IMR-90 (cell line): ENCODE measurements around the gene SLC37A3. TPM values are rescaled to one million over a fixed set of nuclear protein-coding genes. Genes with fewer than 3 reads are reported as not detected.

Experiments
- ATAC-seq: fragments of 200-7000 bp; cut with Tn5 transposase; 2 replicates; pipeline ENCODE4 v1.9.1; 2020; ENCODE audit warnings: low read depth, mild to moderate bottlenecking, moderate library complexity
- BruUV-seq: library from RNA; stranded (reverse); fragments of 400-500 nt; replicated peaks from 2 replicates; lab custom pipeline; 2021; lab: Mats Ljungman, UMichigan
- CTCF ChIA-PET: fragments of 300-600 bp; formaldehyde crosslinking; extraction: SDS; loops from one replicate; lab custom pipeline; 2021; ENCODE audit warnings: antibody characterized with exemption; lab: Yijun Ruan, JAX
- POLR2A ChIA-PET: fragments of 300-600 bp; sonication (Branson Sonifier 250); formaldehyde crosslinking; loops from one replicate; lab custom pipeline; 2022; ENCODE audit warnings: antibody characterized with exemption; ENCODE audit not compliant: unreplicated experiment; lab: Charles Lee
- DNase-seq: peaks from one replicate; pipeline ENCODE4 v3.0.0; 2013
- H2AFZ ChIP-seq: replicated peaks from 2 replicates; pipeline ENCODE3; 2013; ENCODE audit warnings: low read length, mild to moderate bottlenecking; ENCODE audit not compliant: poor library complexity
- H2AK5ac ChIP-seq: 2 replicates; pipeline ENCODE4 v1.6.1; 2013; ENCODE audit warnings: low read depth, low read length, inconsistent platforms
- H2AK9ac ChIP-seq: replicated peaks from 2 replicates; pipeline ENCODE3; 2013; ENCODE audit warnings: mild to moderate bottlenecking, low read depth, low read length, moderate library complexity; ENCODE audit not compliant: poor library complexity
- H2BK120ac ChIP-seq: 2 replicates; pipeline ENCODE4 v1.6.1; 2013; ENCODE audit warnings: low read depth, low read length, inconsistent platforms
- H2BK15ac ChIP-seq: 3 replicates; pipeline ENCODE4 v1.6.1; 2013; ENCODE audit warnings: low read depth, low read length, inconsistent platforms
- H2BK20ac ChIP-seq: 2 replicates; pipeline ENCODE4 v1.6.1; 2013; ENCODE audit warnings: low read depth, mild to moderate bottlenecking, inconsistent platforms, low read length, moderate library complexity
- H2BK5ac ChIP-seq: 2 replicates; pipeline ENCODE4 v1.6.1; 2013; ENCODE audit warnings: mild to moderate bottlenecking, low read depth, low read length, inconsistent platforms; ENCODE audit not compliant: poor library complexity, severe bottlenecking
- H3K14ac ChIP-seq: replicated peaks from 2 replicates; pipeline ENCODE4 v1.6.1; 2013; ENCODE audit warnings: low read depth, low read length, inconsistent platforms
- H3K18ac ChIP-seq: 2 replicates; pipeline ENCODE4 v1.6.1; 2013; ENCODE audit warnings: low read depth, low read length, control low read depth
- H3K23ac ChIP-seq: 2 replicates; pipeline ENCODE4 v1.6.1; 2013; ENCODE audit warnings: low read depth, low read length, inconsistent platforms
- H3K27ac ChIP-seq: 2 replicates; pipeline ENCODE4 v1.5.1; 2013; ENCODE audit warnings: mild to moderate bottlenecking, control low read depth, low read length; ENCODE audit not compliant: insufficient read depth
- H3K27me3 ChIP-seq: 2 replicates; pipeline ENCODE4 v1.6.1; 2013; ENCODE audit warnings: low read length; ENCODE audit not compliant: control insufficient read depth, insufficient read depth
- H3K36me3 ChIP-seq: 2 replicates; pipeline ENCODE4 v1.6.1; 2013; ENCODE audit warnings: low read length, mixed read lengths; ENCODE audit not compliant: control insufficient read depth, insufficient read depth
- H3K4ac ChIP-seq: 2 replicates; pipeline ENCODE4 v1.6.1; 2013; ENCODE audit warnings: low read depth, low read length, inconsistent platforms
- H3K4me1 ChIP-seq: 2 replicates; pipeline ENCODE4 v1.6.1; 2013; ENCODE audit warnings: low read length, mixed read lengths; ENCODE audit not compliant: control insufficient read depth, insufficient read depth
- H3K4me2 ChIP-seq: 2 replicates; pipeline ENCODE4 v1.6.1; 2013; ENCODE audit warnings: low read depth, mild to moderate bottlenecking, control low read depth, low read length, moderate library complexity
- H3K4me3 ChIP-seq: 2 replicates; pipeline ENCODE4 v1.5.1; 2013; ENCODE audit warnings: low read depth, mild to moderate bottlenecking, control low read depth, low read length, moderate library complexity; ENCODE audit not compliant: insufficient read depth
- H3K56ac ChIP-seq: 2 replicates; pipeline ENCODE4 v1.6.1; 2013; ENCODE audit warnings: low read length, inconsistent platforms; ENCODE audit not compliant: insufficient read depth; ENCODE audit errors: extremely low read depth
- H3K79me1 ChIP-seq, 2 experiments: 2 replicates each; pipeline ENCODE4 v1.6.1; 2013; ENCODE audit warnings: low read length in 2 of 2, inconsistent platforms in 1 of 2, low read depth in 1 of 2
- H3K9ac ChIP-seq: 2 replicates; pipeline ENCODE4 v1.6.1; 2013; ENCODE audit warnings: low read depth, low read length, control low read depth
- H3K9me1 ChIP-seq: 2 replicates; pipeline ENCODE4 v1.6.1; 2013; ENCODE audit warnings: low read length, inconsistent platforms; ENCODE audit not compliant: insufficient read depth
- H3K9me3 ChIP-seq: 2 replicates; pipeline ENCODE4 v1.6.1; 2013; ENCODE audit warnings: low read length; ENCODE audit not compliant: control insufficient read depth, insufficient read depth
- H4K20me1 ChIP-seq: 2 replicates; pipeline ENCODE4 v1.6.1; 2013; ENCODE audit warnings: low read length, inconsistent platforms; ENCODE audit not compliant: insufficient read depth
- H4K5ac ChIP-seq: 2 replicates; pipeline ENCODE4 v1.6.1; 2013; ENCODE audit warnings: mild to moderate bottlenecking, low read depth, low read length, control low read depth
- H4K8ac ChIP-seq, 2 experiments: 2 replicates each; pipeline ENCODE4 v1.6.1; 2013; ENCODE audit warnings: low read depth in 2 of 2, low read length in 2 of 2, control low read depth in 1 of 2, inconsistent platforms in 1 of 2
- H4K91ac ChIP-seq: 2 replicates; pipeline ENCODE4 v1.6.1; 2013; ENCODE audit warnings: low read depth, low read length, inconsistent platforms; ENCODE audit not compliant: insufficient read depth
- CEBPB ChIP-seq: IDR thresholded peaks from 2 replicates; pipeline ENCODE4 v1.6.1; 2012; ENCODE audit warnings: low read depth, low read length, improper control_type of control experiment
- CHD1 ChIP-seq: IDR thresholded peaks from 2 replicates; pipeline ENCODE4 v1.6.1; 2012; ENCODE audit warnings: low read depth, low read length, improper control_type of control experiment
- CTCF ChIP-seq: conservative IDR thresholded peaks from 2 replicates; pipeline ENCODE4 v1.5.1; 2012; ENCODE audit warnings: mild to moderate bottlenecking, low read depth, low read length, improper control_type of control experiment
- ELK1 ChIP-seq: fragments of 150-350 bp; IDR thresholded peaks from 2 replicates; pipeline ENCODE4 v1.6.1; 2016; ENCODE audit warnings: low read depth, mild to moderate bottlenecking, low read length, moderate library complexity, borderline replicate concordance
- MAFK ChIP-seq: IDR thresholded peaks from 2 replicates; pipeline ENCODE4 v1.6.1; 2012; ENCODE audit warnings: low read depth, low read length, improper control_type of control experiment
- MAZ ChIP-seq: IDR thresholded peaks from 2 replicates; pipeline ENCODE4 v1.6.1; 2012; ENCODE audit warnings: low read depth, mild to moderate bottlenecking, low read length, improper control_type of control experiment, moderate library complexity, borderline replicate concordance
- NFE2L2 ChIP-seq: fragments of 150-350 bp; IDR thresholded peaks from 2 replicates; pipeline ENCODE4 v1.6.1; 2016; ENCODE audit warnings: low read depth, mild to moderate bottlenecking, low read length
- RFX5 ChIP-seq: IDR thresholded peaks from 2 replicates; pipeline ENCODE4 v1.8.0; 2012; ENCODE audit warnings: low read depth, mild to moderate bottlenecking, low read length, moderate library complexity
- SMC3 ChIP-seq: fragments of 150-350 bp; IDR thresholded peaks from 2 replicates; pipeline ENCODE4 v1.6.1; 2016; ENCODE audit warnings: low read depth, mild to moderate bottlenecking, antibody characterized with exemption, low read length, moderate library complexity
- USF2 ChIP-seq: fragments of 150-350 bp; IDR thresholded peaks from 2 replicates; pipeline ENCODE4 v1.6.1; 2017; ENCODE audit warnings: mild to moderate bottlenecking, antibody characterized with exemption, low read length, low read depth
- WGBS, 2 experiments: methylation state at CpG; one replicate each; pipeline versions ENCODE4 v1.1.5 to v1.1.7; 2013; ENCODE audit warnings: missing lambda C conversion rate in 2 of 2; ENCODE audit not compliant: insufficient read length in 1 of 2; ENCODE audit errors: extremely low coverage in 2 of 2; 5-methylcytosine and 5-hydroxymethylcytosine counted together
- dilution Hi-C: fragments of 300-500 bp; cut with HindIII; formaldehyde crosslinking; loops from one replicate; pipeline ENCODE4 v1.14.3; 2018; ENCODE audit warnings: low sequenced_read_pairs; ENCODE audit not compliant: unreplicated experiment
- in situ Hi-C: fragments of 300-500 bp; cut with MboI; formaldehyde crosslinking; loops from 3 replicates; pipeline ENCODE4 v1.14.3; 2019; ENCODE audit warnings: low sequenced_read_pairs, inconsistent platforms, mixed read lengths
- intact Hi-C: fragments of 100-400 bp; cut with micrococcal nuclease; formaldehyde crosslinking; loops from 2 replicates; pipeline ENCODE4 v1.10.0; 2022
- polyA plus RNA-seq, 3 experiments: library from polyadenylated mRNA; depleted of rRNA; stranded (reverse); fragments of >200 nt; gene quantifications; 2 replicates each; pipeline ENCODE4 v1.2.3, GENCODE V29; 2012; ENCODE audit warnings: low replicate concordance in 1 of 3
- total RNA-seq: library from RNA; depleted of rRNA; stranded (reverse); fragments of >200 nt; gene quantifications from 2 replicates; pipeline ENCODE4 v1.2.3, GENCODE V29; 2012

Gene SLC37A3
- total and polyA plus RNA-seq, 2 of the 4 experiments (the other 2 are of a cell fraction) = 43.2 to 45.3 TPM

- Histone ChIP-seq H4K8ac (no peak overlapping the region), H3K56ac (no peak overlapping the region), H3K79me1 (no peaks in the 10 kb centered on the region), H3K4me1 (no peaks in the 10 kb centered on the region), H3K27me3 (no peaks in the 10 kb centered on the region), H4K91ac (no peak overlapping the region), H2BK20ac (no peak overlapping the region), H3K9ac (no peak overlapping the region), H3K4me2 (no peak overlapping the region), H4K5ac (no peak overlapping the region), H2BK15ac (no peak overlapping the region), H3K18ac (no peak overlapping the region), H3K9me1 (no peaks in the 10 kb centered on the region), H3K4ac (no peak overlapping the region), H2BK5ac (no peak overlapping the region), H2AFZ (no peak overlapping the region), H3K9me3 (no peaks in the 10 kb centered on the region), H3K4me3 (no peak overlapping the region), H3K27ac (no peak overlapping the region), H2AK5ac (no peak overlapping the region), H2AK9ac (no peak overlapping the region), H3K23ac (no peak overlapping the region), H3K14ac (no peak overlapping the region), H2BK120ac (no peak overlapping the region), H4K20me1 (no peaks in the 10 kb centered on the region), H3K36me3 (no peaks in the 10 kb centered on the region)
- BruUV-seq = no TSS peak
- DNase-seq = no peak
- intact Hi-C loops (loop anchor here (5.0 kb wide), 1 partner anchor 548 kb away; the partner anchor contains the start of gene HIPK2), in situ Hi-C loops (loop anchor here (10.0 kb wide), 1 partner anchor 151 kb away; the partner anchor contains the start of gene KDM7A), dilution Hi-C loops (no loop called here)
- ATAC-seq = no peak
- POLR2A ChIA-PET = no interaction called here
- CTCF ChIA-PET = interaction anchor here (1.2 kb wide), 1 partner anchor 320 kb away, joined by 4 read pairs; no protein-coding TSS in a partner anchor
- 91% methylated on average over 6 of the region's 8 CpGs; no CpG with 5 or more reads in 1 of the 2 experiments for WGBS, 2 experiments
- TF ChIP-seq CHD1 (no peak), MAZ (no peak), SMC3 (no peak), CEBPB (no peak), CTCF (no peak), MAFK (no peak), ELK1 (no peak), USF2 (no peak), RFX5 (no peak), NFE2L2 (no peak)
These were observed 72.7 kb downstream of the SLC37A3 start for GRCh38 chr7:140325600-140325999.
